Neutrophil (primary cell): ENCODE results near the gene CAPN15.
A peak's percentile ranks its signal among the peaks of the same experiment; 100 is the strongest.

Experiments used
- H3K27ac ChIP-seq: fragments of 200-600 bp; sonication (generic); 2 replicates; pipeline ENCODE4 v1.5.1; 2016; ENCODE audit warnings: mild to moderate bottlenecking, moderate library complexity
- H3K27me3 ChIP-seq: fragments of 200-600 bp; sonication (generic); 2 replicates; pipeline ENCODE4 v1.6.0; 2016; ENCODE audit warnings: mild to moderate bottlenecking
- H3K36me3 ChIP-seq: fragments of 200-600 bp; sonication (generic); 2 replicates; pipeline ENCODE4 v1.5.1; 2017
- H3K4me1 ChIP-seq, 2 experiments: fragments of 200-600 bp in 1 of 2; sonication (generic) in 1 of 2; 1 replicate in 1 of 2; 2 replicates in 1 of 2; pipeline versions ENCODE4 v1.5.1 to v1.6.1; 2013 to 2016; ENCODE audit warnings: low read depth in 1 of 2, low read length in 1 of 2, mild to moderate bottlenecking in 1 of 2, moderate library complexity in 1 of 2; ENCODE audit not compliant: control insufficient read depth in 1 of 2, insufficient read depth in 1 of 2
- H3K4me3 ChIP-seq, 2 experiments: fragments of 200-600 bp in 1 of 2; sonication (generic) in 1 of 2; 1 replicate in 1 of 2; 2 replicates in 1 of 2; pipeline ENCODE4 v1.5.1; 2013 to 2016; ENCODE audit warnings: low read depth in 1 of 2, low read length in 1 of 2, mild to moderate bottlenecking in 1 of 2, moderate library complexity in 1 of 2
- H3K9me3 ChIP-seq: fragments of 200-600 bp; sonication (generic); 2 replicates; pipeline ENCODE4 v1.5.1; 2016
- TF ChIP-seq, protein P1 (sequence below): fragments of 200-600 bp; sonication (generic); IDR thresholded peaks from 2 replicates; pipeline ENCODE4 v1.5.1; 2016; ENCODE audit warnings: antibody characterized with exemption

Gene CAPN15

GRCh38 chr16:589658-590187, 62.2 kb downstream of the CAPN15 start, which contains the start of gene RAB40C:
Gene RAB40C, plus strand, starts transcription at chr16:590066. Its CDS starts 226 bp downstream, at chr16:590292.
- Histone ChIP-seq H3K4me1 (peaks cover 58 to 61% of the 10 kb centered on the region in 2 experiments), H3K36me3 (no peaks in the 10 kb centered on the region), H3K27ac (peak within 1 kb of the TSS; percentile 96), H3K27me3 (peaks cover 12% of the 10 kb centered on the region), H3K9me3 (no peaks in the 10 kb centered on the region), H3K4me3 (peak within 1 kb of the TSS; percentile 79 to 99)
- TF ChIP-seq, protein P1, sequence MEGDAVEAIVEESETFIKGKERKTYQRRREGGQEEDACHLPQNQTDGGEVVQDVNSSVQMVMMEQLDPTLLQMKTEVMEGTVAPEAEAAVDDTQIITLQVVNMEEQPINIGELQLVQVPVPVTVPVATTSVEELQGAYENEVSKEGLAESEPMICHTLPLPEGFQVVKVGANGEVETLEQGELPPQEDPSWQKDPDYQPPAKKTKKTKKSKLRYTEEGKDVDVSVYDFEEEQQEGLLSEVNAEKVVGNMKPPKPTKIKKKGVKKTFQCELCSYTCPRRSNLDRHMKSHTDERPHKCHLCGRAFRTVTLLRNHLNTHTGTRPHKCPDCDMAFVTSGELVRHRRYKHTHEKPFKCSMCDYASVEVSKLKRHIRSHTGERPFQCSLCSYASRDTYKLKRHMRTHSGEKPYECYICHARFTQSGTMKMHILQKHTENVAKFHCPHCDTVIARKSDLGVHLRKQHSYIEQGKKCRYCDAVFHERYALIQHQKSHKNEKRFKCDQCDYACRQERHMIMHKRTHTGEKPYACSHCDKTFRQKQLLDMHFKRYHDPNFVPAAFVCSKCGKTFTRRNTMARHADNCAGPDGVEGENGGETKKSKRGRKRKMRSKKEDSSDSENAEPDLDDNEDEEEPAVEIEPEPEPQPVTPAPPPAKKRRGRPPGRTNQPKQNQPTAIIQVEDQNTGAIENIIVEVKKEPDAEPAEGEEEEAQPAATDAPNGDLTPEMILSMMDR, result no peak

- Histone ChIP-seq H3K4me1 (peaks cover 63 to 66% of the 10 kb centered on the region in 2 experiments), H3K27me3 (peaks cover 10% of the 10 kb centered on the region), H3K9me3 (no peaks in the 10 kb centered on the region), H3K36me3 (no peaks in the 10 kb centered on the region), H3K4me3 (peak overlapping the region; percentile 72 to 73), H3K27ac (peak overlapping the region; percentile 96)
- TF ChIP-seq, protein P1, result no peak
Observed at GRCh38 chr16:590188-590814, 62.8 kb downstream of the CAPN15 start.

GRCh38 chr16:590815-591200, 63.3 kb downstream of the CAPN15 start:
- Histone ChIP-seq H3K9me3 (no peaks in the 10 kb centered on the region), H3K27ac (peak overlapping the region; percentile 96), H3K36me3 (no peaks in the 10 kb centered on the region), H3K4me1 (peaks cover 66 to 71% of the 10 kb centered on the region in 2 experiments), H3K27me3 (peaks cover 5% of the 10 kb centered on the region), H3K4me3 (peak overlapping the region; percentile 72 to 73)
- TF ChIP-seq, protein P1, result no peak

GRCh38 chr16:591231-591630, 63.7 kb downstream of the CAPN15 start:
- Histone ChIP-seq H3K4me1 (peaks cover 71 to 75% of the 10 kb centered on the region in 2 experiments), H3K4me3 (peak overlapping the region; percentile 72 to 73), H3K9me3 (no peaks in the 10 kb centered on the region), H3K36me3 (no peaks in the 10 kb centered on the region), H3K27ac (peak overlapping the region; percentile 96), H3K27me3 (peaks cover 1% of the 10 kb centered on the region)
- TF ChIP-seq, protein P1, result no peak

GRCh38 chr16:591892-592517, 64.5 kb downstream of the CAPN15 start:
- no peaks in the 10 kb centered on the region for H3K9me3 ChIP-seq
- H3K4me1 ChIP-seq, result peaks cover 78 to 83% of the 10 kb centered on the region in 2 experiments
- peak overlapping the region; percentile 96 for H3K27ac ChIP-seq
- no peaks in the 10 kb centered on the region for H3K27me3 ChIP-seq
- no peaks in the 10 kb centered on the region for H3K36me3 ChIP-seq
- TF ChIP-seq, protein P1, result no peak
- H3K4me3 ChIP-seq, result peak overlapping the region; percentile 58 to 62
